ENCODE results near the gene CAMKMT.

CAMKMT gene

DNA sequence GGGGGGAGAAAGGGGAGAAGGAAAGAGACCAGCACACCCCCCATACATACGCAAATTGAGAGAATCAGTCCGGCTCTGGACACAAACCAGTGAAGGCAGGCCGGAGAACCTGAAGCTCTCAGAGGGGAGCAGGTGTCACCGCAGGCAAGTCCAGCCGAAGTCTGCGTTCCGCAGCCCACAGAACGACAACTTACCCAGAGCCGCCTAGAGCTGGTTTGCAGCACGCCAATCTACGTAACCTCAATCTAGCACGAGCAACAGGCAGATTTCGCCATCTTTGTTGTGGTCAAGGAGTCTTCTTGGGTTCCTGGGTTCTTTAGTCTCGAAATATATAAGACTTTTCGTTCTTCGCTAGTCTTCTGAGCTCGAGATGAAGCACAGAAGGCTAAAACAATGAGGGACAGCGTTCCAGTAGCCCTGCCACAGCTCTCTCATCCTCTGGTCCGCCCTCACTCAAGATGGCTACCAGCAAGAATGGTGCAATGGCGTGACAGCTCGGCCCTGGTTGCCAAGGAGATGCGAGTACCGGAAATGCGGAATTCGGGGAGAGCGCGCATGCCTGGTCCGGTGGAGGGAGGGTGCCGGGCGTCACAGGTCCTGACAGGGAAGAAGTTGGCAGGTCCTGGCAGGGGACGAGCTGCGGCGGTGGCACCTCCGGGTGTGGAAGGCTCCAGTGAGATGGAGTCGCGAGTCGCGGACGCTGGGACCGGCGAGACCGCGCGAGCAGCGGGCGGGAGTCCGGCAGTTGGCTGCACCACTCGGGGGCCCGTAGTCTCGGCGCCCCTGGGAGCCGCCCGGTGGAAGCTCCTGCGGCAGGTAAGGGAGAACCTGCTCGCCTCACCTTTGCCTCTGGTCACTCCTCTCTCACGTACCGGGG lies at the start of gene CAMKMT, which contains the start of gene PREPL:
CAMKMT (plus strand) TSS at position 618 of the 877 bp plus-strand sequence.
PREPL (minus strand) TSS at position 165 of the 877 bp plus-strand sequence. CDS start 15,152 bp downstream, outside the sequence.
- H3K9me3 ChIP-seq (ENCODE audit: control insufficient read depth, insufficient read depth, low read length) = no peaks in the 10 kb centered on the region
- peak within 1 kb of the TSS; percentile 78 for H3K4me3 ChIP-seq (ENCODE audit: low read depth, low read length)
- H3K27ac ChIP-seq (ENCODE audit: low read depth, low read length) = peak within 1 kb of the TSS; percentile 92
- no peaks in the 10 kb centered on the region for H3K36me3 ChIP-seq (ENCODE audit: control insufficient read depth, insufficient read depth, low read length)
- H3K4me1 ChIP-seq (ENCODE audit: control insufficient read depth, insufficient read depth, low read length) = peaks cover 9% of the 10 kb centered on the region
- H3K27me3 ChIP-seq (ENCODE audit: control insufficient read depth, insufficient read depth, low read length) = no peaks in the 10 kb centered on the region
- peak within 1 kb of the TSS; percentile 88 for H3K9ac ChIP-seq (ENCODE audit: low read depth, low read length)

DNA sequence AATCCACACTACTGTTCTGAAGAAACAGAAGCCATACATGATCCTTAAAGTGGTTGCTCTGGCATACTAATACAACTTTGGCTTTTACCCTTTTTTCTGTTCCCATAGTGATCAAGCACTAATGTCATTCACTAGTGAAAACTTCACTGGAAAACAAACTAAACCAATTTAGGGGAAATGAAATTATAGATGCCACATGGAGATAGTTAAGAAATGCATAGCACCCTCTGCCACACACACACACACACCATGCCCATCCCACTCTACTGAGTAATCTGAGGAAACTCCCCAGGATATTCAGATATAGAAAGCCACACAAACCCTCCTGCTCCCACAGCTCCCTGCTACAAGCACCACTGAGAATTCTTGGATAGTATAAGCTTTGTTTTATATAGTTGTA lies 47.4 kb upstream of the CAMKMT start:
- no peak overlapping the region for H3K9ac ChIP-seq (ENCODE audit: low read depth, low read length)
- no peak overlapping the region for H3K27ac ChIP-seq (ENCODE audit: low read depth, low read length)

DNA sequence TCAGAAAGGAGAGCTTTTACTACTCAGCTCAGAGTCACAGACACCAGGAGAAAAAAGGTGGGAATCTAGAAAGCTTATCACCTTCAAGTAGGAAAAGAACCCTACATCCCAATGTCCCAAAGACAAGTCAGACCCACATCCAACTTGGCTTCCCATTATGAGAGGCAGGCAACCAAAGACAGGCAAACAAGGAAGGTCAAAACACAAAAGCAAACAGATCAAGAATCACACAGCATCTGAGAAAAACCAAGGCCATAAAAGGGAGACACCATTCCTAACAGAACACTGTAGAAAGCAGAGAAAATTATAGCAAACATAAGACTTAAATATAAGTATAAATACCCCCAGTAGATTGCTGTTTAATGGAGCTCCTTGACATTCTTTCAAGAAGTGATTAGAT lies 45.8 kb upstream of the CAMKMT start:
- Histone ChIP-seq H3K4me3 (ENCODE audit: low read depth, low read length) (no peak overlapping the region), H3K4me1 (ENCODE audit: control insufficient read depth, insufficient read depth, low read length) (no peaks in the 10 kb centered on the region), H3K36me3 (ENCODE audit: control insufficient read depth, insufficient read depth, low read length) (peaks cover 48% of the 10 kb centered on the region), H3K9ac (ENCODE audit: low read depth, low read length) (no peak overlapping the region), H3K27me3 (ENCODE audit: control insufficient read depth, insufficient read depth, low read length) (no peaks in the 10 kb centered on the region), H3K27ac (ENCODE audit: low read depth, low read length) (no peak overlapping the region), H3K9me3 (ENCODE audit: control insufficient read depth, insufficient read depth, low read length) (peaks cover 9% of the 10 kb centered on the region)

More for the DNA sequence above, 47.4 kb upstream of the CAMKMT start:
- Histone ChIP-seq H3K36me3 (ENCODE audit: control insufficient read depth, insufficient read depth, low read length) (peaks cover 32% of the 10 kb centered on the region), H3K4me1 (ENCODE audit: control insufficient read depth, insufficient read depth, low read length) (no peaks in the 10 kb centered on the region), H3K9me3 (ENCODE audit: control insufficient read depth, insufficient read depth, low read length) (peaks cover 23% of the 10 kb centered on the region), H3K4me3 (ENCODE audit: low read depth, low read length) (no peak overlapping the region), H3K27me3 (ENCODE audit: control insufficient read depth, insufficient read depth, low read length) (no peaks in the 10 kb centered on the region)

DNA sequence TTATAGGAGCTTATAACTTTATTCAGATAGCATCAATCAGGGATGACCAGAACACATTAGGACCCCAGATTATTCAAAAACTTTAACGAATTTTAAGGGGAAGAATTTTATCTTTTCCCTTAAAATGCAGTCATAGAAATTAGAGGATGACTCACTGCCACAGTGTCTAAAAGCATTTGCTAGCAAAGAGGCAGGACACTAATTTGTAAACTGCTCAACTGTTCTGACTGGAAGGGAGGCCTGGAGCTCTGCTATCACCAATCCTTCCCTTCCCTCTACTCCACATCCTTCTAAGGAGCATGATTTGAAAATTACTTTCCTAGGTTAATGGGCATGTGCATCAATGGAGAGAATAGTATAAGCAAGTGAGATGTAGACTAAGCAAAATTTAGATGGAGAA lies 40.9 kb upstream of the CAMKMT start:
- H3K27me3 ChIP-seq (ENCODE audit: control insufficient read depth, insufficient read depth, low read length) = no peaks in the 10 kb centered on the region
- H3K9ac ChIP-seq (ENCODE audit: low read depth, low read length) = no peak overlapping the region
- no peaks in the 10 kb centered on the region for H3K4me1 ChIP-seq (ENCODE audit: control insufficient read depth, insufficient read depth, low read length)
- H3K4me3 ChIP-seq (ENCODE audit: low read depth, low read length) = no peak overlapping the region
- H3K9me3 ChIP-seq (ENCODE audit: control insufficient read depth, insufficient read depth, low read length) = no peaks in the 10 kb centered on the region
- no peak overlapping the region for H3K27ac ChIP-seq (ENCODE audit: low read depth, low read length)
- H3K36me3 ChIP-seq (ENCODE audit: control insufficient read depth, insufficient read depth, low read length) = peaks cover 64% of the 10 kb centered on the region

DNA sequence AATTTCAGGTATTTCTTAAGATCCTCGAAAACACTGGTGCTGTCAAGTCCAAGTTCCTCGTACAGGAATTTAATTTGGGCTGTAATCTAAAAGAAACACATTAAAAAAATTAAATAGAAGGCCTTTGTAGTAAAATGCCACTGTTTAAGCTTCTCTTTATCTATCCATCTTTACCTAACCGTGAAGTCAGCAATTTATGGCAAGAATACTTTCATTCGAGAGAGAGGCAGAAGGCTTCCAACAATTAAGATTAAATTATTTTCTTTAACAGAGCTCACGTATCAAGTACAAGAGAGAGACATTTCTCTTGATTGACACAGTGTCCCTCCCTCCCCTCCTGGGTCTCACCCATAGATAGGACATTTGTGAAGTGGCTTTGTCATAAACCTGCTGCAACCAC lies 40.4 kb upstream of the CAMKMT start:
- Histone ChIP-seq H3K27ac (ENCODE audit: low read depth, low read length) (no peak overlapping the region), H3K9ac (ENCODE audit: low read depth, low read length) (no peak overlapping the region), H3K9me3 (ENCODE audit: control insufficient read depth, insufficient read depth, low read length) (no peaks in the 10 kb centered on the region), H3K4me3 (ENCODE audit: low read depth, low read length) (no peak overlapping the region), H3K36me3 (ENCODE audit: control insufficient read depth, insufficient read depth, low read length) (peaks cover 67% of the 10 kb centered on the region), H3K4me1 (ENCODE audit: control insufficient read depth, insufficient read depth, low read length) (no peaks in the 10 kb centered on the region), H3K27me3 (ENCODE audit: control insufficient read depth, insufficient read depth, low read length) (no peaks in the 10 kb centered on the region)

DNA sequence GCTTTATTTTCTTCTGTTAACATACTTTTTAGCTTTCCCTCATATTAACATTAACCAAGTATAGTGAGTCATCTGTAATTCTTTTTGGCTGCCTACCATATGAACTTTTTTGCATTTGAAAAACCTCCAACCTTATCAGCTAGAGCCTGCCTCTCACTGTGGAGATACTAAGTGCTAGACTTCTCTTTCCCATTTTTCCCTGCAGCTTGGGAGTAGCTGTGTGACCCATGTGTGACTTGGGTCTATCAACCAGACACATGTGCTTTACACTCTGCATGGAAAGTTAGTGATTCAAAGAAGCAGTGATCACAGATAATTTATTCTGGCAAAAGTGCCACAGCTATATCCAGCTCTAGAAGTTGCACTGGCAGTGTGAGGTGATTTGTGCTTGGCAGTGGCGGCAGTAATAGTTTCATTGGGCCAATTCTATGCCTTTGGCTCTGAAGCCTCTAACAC lies 36.7 kb upstream of the CAMKMT start:
- Histone ChIP-seq H3K36me3 (ENCODE audit: control insufficient read depth, insufficient read depth, low read length) (peaks cover 65% of the 10 kb centered on the region), H3K27ac (ENCODE audit: low read depth, low read length) (no peak overlapping the region)

DNA sequence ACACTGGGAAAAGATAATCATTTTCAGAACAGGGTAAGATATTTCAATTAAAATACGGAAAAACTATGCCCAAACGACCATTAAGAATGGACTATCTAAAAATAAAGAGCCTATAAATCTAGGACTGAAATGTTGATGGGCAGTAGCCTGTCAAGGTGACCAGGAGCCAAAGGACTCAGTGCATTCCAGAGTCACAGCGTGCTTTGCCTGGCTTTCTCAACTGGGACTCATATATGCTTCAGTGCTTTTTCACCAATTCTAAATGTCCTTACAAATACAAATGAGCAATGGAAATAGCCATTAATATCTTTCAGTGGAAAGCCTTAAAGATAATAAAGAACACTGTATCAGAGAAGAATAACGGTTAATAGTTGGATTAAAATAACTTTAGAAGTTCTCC lies 35.9 kb upstream of the CAMKMT start:
- Histone ChIP-seq H3K9me3 (ENCODE audit: control insufficient read depth, insufficient read depth, low read length) (no peaks in the 10 kb centered on the region), H3K9ac (ENCODE audit: low read depth, low read length) (no peak overlapping the region), H3K4me1 (ENCODE audit: control insufficient read depth, insufficient read depth, low read length) (no peaks in the 10 kb centered on the region), H3K27me3 (ENCODE audit: control insufficient read depth, insufficient read depth, low read length) (no peaks in the 10 kb centered on the region), H3K36me3 (ENCODE audit: control insufficient read depth, insufficient read depth, low read length) (peaks cover 56% of the 10 kb centered on the region), H3K4me3 (ENCODE audit: low read depth, low read length) (no peak overlapping the region), H3K27ac (ENCODE audit: low read depth, low read length) (no peak overlapping the region)

More for the DNA sequence above, 36.7 kb upstream of the CAMKMT start:
- H3K4me3 ChIP-seq (ENCODE audit: low read depth, low read length) = no peak overlapping the region
- no peak overlapping the region for H3K9ac ChIP-seq (ENCODE audit: low read depth, low read length)
- no peaks in the 10 kb centered on the region for H3K27me3 ChIP-seq (ENCODE audit: control insufficient read depth, insufficient read depth, low read length)
- no peaks in the 10 kb centered on the region for H3K9me3 ChIP-seq (ENCODE audit: control insufficient read depth, insufficient read depth, low read length)
- no peaks in the 10 kb centered on the region for H3K4me1 ChIP-seq (ENCODE audit: control insufficient read depth, insufficient read depth, low read length)

DNA sequence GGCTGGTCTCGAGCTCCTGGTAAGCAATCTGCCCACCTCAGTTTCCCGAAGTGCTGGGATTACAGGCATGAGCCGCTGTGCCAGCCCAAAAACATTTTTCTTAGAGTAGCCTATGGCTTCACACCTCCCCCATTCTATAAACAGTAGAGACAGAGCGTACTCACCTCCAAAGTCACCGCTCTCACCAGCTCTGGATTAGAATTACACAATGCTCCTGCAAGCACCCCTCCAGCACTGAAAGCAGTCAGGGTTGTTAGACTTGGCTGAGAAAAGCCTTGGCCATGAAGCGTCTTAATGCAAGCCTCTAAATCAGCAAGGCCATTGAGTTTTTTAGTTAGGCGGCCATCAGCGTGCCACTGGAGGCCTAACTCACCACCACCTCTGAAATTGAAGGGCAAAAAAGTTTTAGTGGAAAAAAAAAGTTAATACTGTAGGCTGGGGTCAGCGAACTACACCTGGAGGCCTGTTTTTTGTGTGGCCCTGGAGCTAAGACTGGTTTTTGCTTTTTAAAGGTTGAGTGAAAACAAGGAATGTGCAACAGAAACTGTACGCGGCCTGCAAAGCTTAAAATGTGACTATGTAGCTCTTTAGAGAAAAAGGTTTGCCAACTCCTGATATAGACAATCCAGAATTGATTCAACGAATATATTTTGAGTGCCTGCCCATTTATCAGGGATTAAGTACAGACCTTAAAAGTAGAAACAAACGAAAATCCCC lies 35.0 kb upstream of the CAMKMT start:
- Histone ChIP-seq H3K27me3 (ENCODE audit: control insufficient read depth, insufficient read depth, low read length) (no peaks in the 10 kb centered on the region), H3K4me3 (ENCODE audit: low read depth, low read length) (no peak overlapping the region), H3K4me1 (ENCODE audit: control insufficient read depth, insufficient read depth, low read length) (no peaks in the 10 kb centered on the region), H3K9ac (ENCODE audit: low read depth, low read length) (no peak overlapping the region), H3K36me3 (ENCODE audit: control insufficient read depth, insufficient read depth, low read length) (peaks cover 52% of the 10 kb centered on the region), H3K9me3 (ENCODE audit: control insufficient read depth, insufficient read depth, low read length) (no peaks in the 10 kb centered on the region), H3K27ac (ENCODE audit: low read depth, low read length) (no peak overlapping the region)

DNA sequence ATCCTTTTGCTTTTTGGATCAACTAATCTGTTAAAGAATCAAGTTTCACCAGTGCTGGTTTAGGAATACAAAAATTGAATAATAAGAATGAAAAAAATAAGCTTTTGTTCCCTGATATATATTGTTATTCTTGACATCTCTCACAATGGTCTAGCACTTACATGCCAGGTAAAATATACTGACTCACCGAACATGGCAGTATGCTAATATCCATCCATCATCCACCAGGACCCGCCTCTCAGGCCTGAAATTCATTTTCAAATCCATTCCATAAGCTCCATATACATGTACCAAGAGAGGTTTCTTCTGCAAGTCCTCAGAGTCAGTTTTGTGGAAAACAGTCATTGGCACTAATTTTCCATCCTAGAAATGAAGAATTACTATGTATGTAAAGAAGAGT lies 33.0 kb upstream of the CAMKMT start:
- no peaks in the 10 kb centered on the region for H3K4me1 ChIP-seq (ENCODE audit: control insufficient read depth, insufficient read depth, low read length)
- no peaks in the 10 kb centered on the region for H3K9me3 ChIP-seq (ENCODE audit: control insufficient read depth, insufficient read depth, low read length)
- no peak overlapping the region for H3K27ac ChIP-seq (ENCODE audit: low read depth, low read length)
- no peak overlapping the region for H3K9ac ChIP-seq (ENCODE audit: low read depth, low read length)
- no peaks in the 10 kb centered on the region for H3K27me3 ChIP-seq (ENCODE audit: control insufficient read depth, insufficient read depth, low read length)
- H3K4me3 ChIP-seq (ENCODE audit: low read depth, low read length) = no peak overlapping the region
- peaks cover 37% of the 10 kb centered on the region for H3K36me3 ChIP-seq (ENCODE audit: control insufficient read depth, insufficient read depth, low read length)

DNA sequence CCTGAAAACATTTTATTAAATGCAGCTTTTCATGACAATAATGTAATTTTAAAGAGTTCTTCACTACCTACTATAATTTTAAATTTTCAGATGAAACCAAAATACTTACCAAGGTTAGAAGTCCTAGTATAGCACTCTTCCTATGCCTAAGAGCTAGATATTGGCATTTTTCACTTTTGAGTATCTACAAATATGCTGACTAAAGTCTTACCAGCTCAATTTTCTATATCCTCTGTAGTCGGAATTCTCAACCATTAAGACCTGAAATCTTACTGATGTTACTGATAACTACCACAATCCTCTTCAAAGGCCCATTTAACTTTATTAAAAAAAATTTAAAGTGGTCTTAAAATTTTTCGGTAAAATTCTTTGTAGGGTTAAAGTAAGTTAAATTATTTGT lies 32.4 kb upstream of the CAMKMT start:
- Histone ChIP-seq H3K36me3 (ENCODE audit: control insufficient read depth, insufficient read depth, low read length) (peaks cover 33% of the 10 kb centered on the region), H3K4me1 (ENCODE audit: control insufficient read depth, insufficient read depth, low read length) (no peaks in the 10 kb centered on the region), H3K9me3 (ENCODE audit: control insufficient read depth, insufficient read depth, low read length) (no peaks in the 10 kb centered on the region)

DNA sequence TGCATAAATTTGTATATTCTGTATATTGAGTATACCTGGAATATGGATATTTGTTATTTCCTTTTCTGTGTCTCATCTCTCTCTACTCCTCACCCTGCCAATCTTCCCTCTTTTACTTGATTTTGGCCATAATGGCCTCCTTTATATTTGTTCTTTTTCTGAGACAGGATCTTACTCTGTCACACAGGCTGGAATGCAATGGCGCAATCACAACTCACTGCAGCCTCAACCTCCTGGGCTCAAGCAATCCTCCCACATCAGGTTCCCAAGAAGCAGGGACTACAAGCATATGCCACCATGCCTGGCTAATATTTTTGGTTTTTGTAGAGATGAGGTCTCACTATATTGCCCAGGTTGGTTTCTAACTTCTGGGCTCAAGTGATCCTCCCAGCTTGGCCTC lies 30.9 kb upstream of the CAMKMT start:
- Histone ChIP-seq H3K9ac (ENCODE audit: low read depth, low read length) (no peak overlapping the region), H3K36me3 (ENCODE audit: control insufficient read depth, insufficient read depth, low read length) (peaks cover 32% of the 10 kb centered on the region), H3K27me3 (ENCODE audit: control insufficient read depth, insufficient read depth, low read length) (no peaks in the 10 kb centered on the region), H3K4me3 (ENCODE audit: low read depth, low read length) (no peak overlapping the region), H3K9me3 (ENCODE audit: control insufficient read depth, insufficient read depth, low read length) (no peaks in the 10 kb centered on the region), H3K4me1 (ENCODE audit: control insufficient read depth, insufficient read depth, low read length) (no peaks in the 10 kb centered on the region), H3K27ac (ENCODE audit: low read depth, low read length) (no peak overlapping the region)

More for the DNA sequence above, 32.4 kb upstream of the CAMKMT start:
- Histone ChIP-seq H3K9ac (ENCODE audit: low read depth, low read length) (no peak overlapping the region), H3K4me3 (ENCODE audit: low read depth, low read length) (no peak overlapping the region), H3K27me3 (ENCODE audit: control insufficient read depth, insufficient read depth, low read length) (no peaks in the 10 kb centered on the region), H3K27ac (ENCODE audit: low read depth, low read length) (no peak overlapping the region)

All from HUES48 (cell line).